ENCODE data around the gene FBN2. TPM values are rescaled to one million over a fixed set of nuclear protein-coding genes. Genes with fewer than 3 reads are reported as not detected.
"Not testable (repeated sequence)": the region's sequence is repeated elsewhere in the genome, so short reads cannot be mapped to it uniquely, and the experiment has no call there.

FBN2 gene
- total and polyA plus RNA-seq, 7 donors: 0.23 to 2.0 (median 0.51) TPM; not detected in 1

DNA sequence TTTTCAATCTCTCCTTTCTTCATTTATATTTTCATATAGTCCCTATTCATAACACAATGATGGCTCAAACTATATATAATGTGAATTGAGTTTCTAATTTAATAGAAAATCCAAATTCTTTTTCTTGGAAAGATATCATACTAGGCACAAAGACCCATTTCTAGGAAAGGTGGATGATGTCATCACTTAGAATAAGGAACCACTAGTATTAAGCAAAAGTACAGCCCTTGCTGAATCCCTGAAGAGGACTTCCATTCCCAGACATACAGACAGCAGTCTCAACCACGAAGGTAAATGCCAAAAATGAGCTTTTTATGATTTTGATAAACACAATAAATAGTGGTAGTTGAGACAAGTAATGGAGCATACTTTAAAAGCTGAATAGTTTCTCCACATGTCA, 210.0 kb downstream of the FBN2 start:
- H3K27me3 ChIP-seq: no peaks in the 10 kb centered on the region
- no peak for DNase-seq
- H3K9me3 ChIP-seq: no peaks in the 10 kb centered on the region
- no peak overlapping the region for H3K4me3 ChIP-seq
- peaks cover 0 to 8% (median 3%) of the 10 kb centered on the region in 4 donors for H3K4me1 ChIP-seq
- H3K27ac ChIP-seq: no peak overlapping the region
- 20 to 54% methylated on average over 1 of the region's 1 CpG for WGBS, 2 donors
- intact Hi-C loops (cut with DNase I): no loop called here
- no peaks in the 10 kb centered on the region for H3K36me3 ChIP-seq
- no peak for TF ChIP-seq POLR2AphosphoS5 (IDR thresholded peaks at IDR 0.05)
- no peak for TF ChIP-seq POLR2A (IDR thresholded peaks at IDR 0.05)

DNA sequence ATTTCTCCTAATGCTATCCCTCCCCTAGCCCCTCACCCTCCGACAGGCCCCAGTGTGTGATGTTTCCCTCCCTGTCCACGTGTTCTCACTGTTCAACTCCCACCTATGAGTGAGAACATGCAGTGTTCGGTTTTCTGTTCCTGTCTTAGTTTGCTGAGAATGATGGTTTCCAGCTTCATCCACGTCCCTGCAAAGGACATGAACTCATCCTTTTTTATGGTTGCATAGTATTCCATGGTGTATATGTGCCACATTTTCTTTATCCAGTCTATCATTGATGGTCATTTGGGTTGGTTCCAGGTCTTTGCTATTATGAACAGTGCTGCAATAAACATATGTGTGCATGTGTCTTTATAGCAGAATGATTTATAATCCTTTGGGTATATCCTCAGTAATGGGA, 216.6 kb downstream of the FBN2 start:
- 84 to 86% methylated on average over 4 of the region's 4 CpGs for WGBS, 2 donors
- H3K4me3 ChIP-seq; H3K9me3 ChIP-seq; H3K36me3 ChIP-seq; H3K27me3 ChIP-seq; DNase-seq; intact Hi-C loops (cut with DNase I); H3K4me1 ChIP-seq; H3K27ac ChIP-seq: not testable (repeated sequence)

DNA sequence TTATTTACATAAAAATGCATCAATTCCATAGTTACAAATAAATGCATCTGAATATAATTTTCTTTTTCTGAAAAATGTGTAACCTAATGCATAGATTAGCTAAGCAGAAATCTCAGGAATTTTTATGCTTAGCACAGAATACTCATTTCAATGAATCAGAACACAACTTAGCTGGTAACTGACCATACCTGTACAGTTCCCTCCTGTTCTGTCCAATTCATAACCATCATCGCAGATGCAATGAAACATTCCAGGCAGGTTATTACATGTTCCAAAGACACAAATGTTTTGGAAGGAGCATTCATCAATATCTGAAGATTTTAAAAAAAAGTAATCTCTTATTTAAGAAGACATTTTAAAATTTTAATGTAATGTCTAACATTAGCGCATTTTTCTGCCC, 219.4 kb downstream of the FBN2 start:
- intact Hi-C loops (cut with DNase I): no loop called here
- DNase-seq: no peak
- Histone ChIP-seq H3K4me3 (no peak overlapping the region), H3K36me3 (no peaks in the 10 kb centered on the region), H3K27me3 (no peaks in the 10 kb centered on the region), H3K27ac (no peak overlapping the region), H3K4me1 (no peaks in the 10 kb centered on the region), H3K9me3 (no peaks in the 10 kb centered on the region)
- 85 to 93% methylated on average over 2 of the region's 2 CpGs for WGBS, 2 donors
- TF ChIP-seq EP300 (IDR thresholded peaks at IDR 0.05) (no peak), POLR2AphosphoS5 (IDR thresholded peaks at IDR 0.05) (no peak), POLR2A (IDR thresholded peaks at IDR 0.05) (no peak)
- TF ChIP-seq, protein P1, sequence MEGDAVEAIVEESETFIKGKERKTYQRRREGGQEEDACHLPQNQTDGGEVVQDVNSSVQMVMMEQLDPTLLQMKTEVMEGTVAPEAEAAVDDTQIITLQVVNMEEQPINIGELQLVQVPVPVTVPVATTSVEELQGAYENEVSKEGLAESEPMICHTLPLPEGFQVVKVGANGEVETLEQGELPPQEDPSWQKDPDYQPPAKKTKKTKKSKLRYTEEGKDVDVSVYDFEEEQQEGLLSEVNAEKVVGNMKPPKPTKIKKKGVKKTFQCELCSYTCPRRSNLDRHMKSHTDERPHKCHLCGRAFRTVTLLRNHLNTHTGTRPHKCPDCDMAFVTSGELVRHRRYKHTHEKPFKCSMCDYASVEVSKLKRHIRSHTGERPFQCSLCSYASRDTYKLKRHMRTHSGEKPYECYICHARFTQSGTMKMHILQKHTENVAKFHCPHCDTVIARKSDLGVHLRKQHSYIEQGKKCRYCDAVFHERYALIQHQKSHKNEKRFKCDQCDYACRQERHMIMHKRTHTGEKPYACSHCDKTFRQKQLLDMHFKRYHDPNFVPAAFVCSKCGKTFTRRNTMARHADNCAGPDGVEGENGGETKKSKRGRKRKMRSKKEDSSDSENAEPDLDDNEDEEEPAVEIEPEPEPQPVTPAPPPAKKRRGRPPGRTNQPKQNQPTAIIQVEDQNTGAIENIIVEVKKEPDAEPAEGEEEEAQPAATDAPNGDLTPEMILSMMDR (IDR thresholded peaks at IDR 0.05): no peak

GRCh38 chr5:128317481-128317880, 220.6 kb downstream of the FBN2 start:
- Histone ChIP-seq H3K27ac (no peak overlapping the region), H3K4me3 (no peak overlapping the region), H3K4me1 (no peaks in the 10 kb centered on the region), H3K9me3 (no peaks in the 10 kb centered on the region), H3K36me3 (no peaks in the 10 kb centered on the region), H3K27me3 (no peaks in the 10 kb centered on the region)
- TF ChIP-seq EP300 (IDR thresholded peaks at IDR 0.05) (no peak), POLR2A (IDR thresholded peaks at IDR 0.05) (no peak), POLR2AphosphoS5 (IDR thresholded peaks at IDR 0.05) (no peak)
- TF ChIP-seq, protein P1 (IDR thresholded peaks at IDR 0.05): no peak
- intact Hi-C loops (cut with DNase I): no loop called here
- WGBS, 2 donors: 79 to 94% methylated on average over 1 of the region's 1 CpG
- DNase-seq: no peak

DNA sequence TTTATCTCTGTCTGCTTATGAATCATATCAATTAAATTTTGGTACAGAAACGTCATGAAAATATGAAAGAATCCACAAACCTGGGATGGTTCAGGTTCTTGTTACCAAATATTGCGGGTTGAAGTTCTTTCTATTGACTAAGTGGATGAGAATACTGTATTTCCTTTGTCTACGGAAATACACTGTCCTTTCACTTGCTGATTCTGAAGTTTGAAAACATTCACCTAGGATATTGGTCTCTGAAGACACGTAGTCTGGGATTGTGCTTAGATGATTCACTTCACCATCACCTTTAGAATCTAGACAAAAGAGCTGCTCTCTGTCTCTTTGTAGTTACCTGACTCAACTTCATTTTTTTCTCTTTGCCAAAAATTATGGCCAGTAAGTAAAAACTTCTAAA, 222.4 kb downstream of the FBN2 start:
- intact Hi-C loops (cut with DNase I): no loop called here
- Histone ChIP-seq H3K27me3 (no peaks in the 10 kb centered on the region), H3K36me3 (no peaks in the 10 kb centered on the region), H3K9me3 (no peaks in the 10 kb centered on the region), H3K4me1 (no peaks in the 10 kb centered on the region), H3K27ac (no peak overlapping the region), H3K4me3 (no peak overlapping the region)
- 84 to 89% methylated on average over 4 of the region's 4 CpGs for WGBS, 2 donors
- no peak for DNase-seq
- no peak for TF ChIP-seq EP300 (IDR thresholded peaks at IDR 0.05)
- TF ChIP-seq, protein P1 (IDR thresholded peaks at IDR 0.05): no peak
- TF ChIP-seq POLR2AphosphoS5 (IDR thresholded peaks at IDR 0.05): no peak
- TF ChIP-seq POLR2A (IDR thresholded peaks at IDR 0.05): no peak

- TF ChIP-seq, protein P1 (IDR thresholded peaks at IDR 0.05): no peak
- TF ChIP-seq POLR2A (IDR thresholded peaks at IDR 0.05): no peak
- TF ChIP-seq POLR2AphosphoS5 (IDR thresholded peaks at IDR 0.05): no peak
- no peak for TF ChIP-seq EP300 (IDR thresholded peaks at IDR 0.05)
- no peaks in the 10 kb centered on the region for H3K4me1 ChIP-seq
- no peaks in the 10 kb centered on the region for H3K27me3 ChIP-seq
- no peaks in the 10 kb centered on the region for H3K9me3 ChIP-seq
- DNase-seq: no peak
- no peak overlapping the region for H3K27ac ChIP-seq
- no peak overlapping the region for H3K4me3 ChIP-seq
- intact Hi-C loops (cut with DNase I): no loop called here
- no peaks in the 10 kb centered on the region for H3K36me3 ChIP-seq
- 95 to 97% methylated on average over 5 of the region's 5 CpGs for WGBS, 2 donors
Measured at GRCh38 chr5:128305341-128305740, 232.7 kb downstream of the FBN2 start.
